ENCODE measurements around the gene ZC3HAV1. TPM values are rescaled to one million over a fixed set of nuclear protein-coding genes. Genes with fewer than 3 reads are reported as not detected.

ZC3HAV1 gene
- total and polyA plus RNA-seq, 9 of the 15 experiments (the other 6 are each of a cell fraction or from before 2014, with no cell fraction given): 11.9 to 40.5 (median 23.9) TPM

DNA sequence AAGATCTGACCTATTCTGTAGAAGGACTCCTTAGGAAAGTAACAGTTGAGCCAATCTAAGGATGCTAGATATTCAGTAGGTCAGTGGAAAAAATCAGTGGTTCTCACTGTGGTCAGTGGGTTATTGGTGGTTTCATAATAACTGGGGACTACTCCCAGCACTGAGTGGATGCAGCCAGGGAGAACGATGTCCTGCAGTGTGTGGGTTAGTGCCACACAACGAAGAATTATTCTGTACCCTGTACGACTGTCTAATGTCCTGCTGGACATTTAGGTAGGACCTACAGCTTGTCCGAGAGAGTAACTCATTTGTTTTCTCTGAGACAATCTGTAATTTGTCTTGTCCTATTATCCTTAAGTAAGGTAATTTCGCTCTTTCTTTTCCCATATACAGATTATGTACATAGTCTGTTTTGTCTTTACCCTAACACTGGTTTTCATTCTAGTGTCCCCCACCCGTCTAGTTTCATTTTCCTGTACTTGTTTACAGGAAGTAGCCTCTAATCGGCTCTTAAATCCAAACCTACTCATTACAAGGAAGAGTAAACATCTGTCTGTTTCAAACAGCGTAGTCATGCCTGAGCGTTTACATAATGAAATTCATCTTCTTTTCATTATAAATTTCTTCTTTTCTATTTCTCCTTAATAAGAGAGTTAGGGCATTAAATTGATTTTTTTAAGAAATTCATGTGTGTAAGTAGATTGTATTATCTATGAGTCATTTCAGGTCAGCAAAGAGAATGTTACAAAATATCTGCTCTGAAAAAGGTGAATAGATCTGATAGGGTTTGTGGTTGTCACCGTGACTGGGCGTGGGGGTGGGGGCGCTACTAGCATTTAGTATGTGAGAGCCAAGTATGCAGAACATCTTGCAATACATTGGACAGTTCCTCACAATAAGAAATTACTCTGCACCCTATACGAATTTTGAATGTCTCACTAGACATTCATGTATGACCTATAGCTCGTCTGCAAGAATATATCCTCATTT is 65.4 kb downstream of the ZC3HAV1 start (continued):
- TF ChIP-seq ZNF23 (CRISPR knock-in tag; IDR thresholded peaks at IDR 0.05) (no peak), KLF13 (tag; IDR thresholded peaks at IDR 0.05; ENCODE audit: borderline replicate concordance, low read depth) (no peak), RBM14 (IDR thresholded peaks at IDR 0.05; ENCODE audit: borderline replicate concordance, insufficient read depth, low read depth, low read length) (no peak), ZNF41 (CRISPR knock-in tag; conservative IDR thresholded peaks at IDR 0.05) (no peak), ELF4 (CRISPR knock-in tag; IDR thresholded peaks at IDR 0.05) (no peak), GABPB2 (CRISPR knock-in tag; conservative IDR thresholded peaks at IDR 0.05) (no peak), ZNF695 (CRISPR knock-in tag; IDR thresholded peaks at IDR 0.05) (no peak), SMAD2 (IDR thresholded peaks at IDR 0.05; ENCODE audit: low read depth, low read length) (no peak), NR2F6 (CRISPR knock-in tag; IDR thresholded peaks at IDR 0.05) (no peak; the same call in 1 of the 2 replicates), RHOXF2B (CRISPR knock-in tag; conservative IDR thresholded peaks at IDR 0.05) (no peak), CHD2 (IDR thresholded peaks at IDR 0.05; ENCODE audit: low read depth, low read length) (peak; percentile 68)
- TF ChIP-seq, protein P1, sequence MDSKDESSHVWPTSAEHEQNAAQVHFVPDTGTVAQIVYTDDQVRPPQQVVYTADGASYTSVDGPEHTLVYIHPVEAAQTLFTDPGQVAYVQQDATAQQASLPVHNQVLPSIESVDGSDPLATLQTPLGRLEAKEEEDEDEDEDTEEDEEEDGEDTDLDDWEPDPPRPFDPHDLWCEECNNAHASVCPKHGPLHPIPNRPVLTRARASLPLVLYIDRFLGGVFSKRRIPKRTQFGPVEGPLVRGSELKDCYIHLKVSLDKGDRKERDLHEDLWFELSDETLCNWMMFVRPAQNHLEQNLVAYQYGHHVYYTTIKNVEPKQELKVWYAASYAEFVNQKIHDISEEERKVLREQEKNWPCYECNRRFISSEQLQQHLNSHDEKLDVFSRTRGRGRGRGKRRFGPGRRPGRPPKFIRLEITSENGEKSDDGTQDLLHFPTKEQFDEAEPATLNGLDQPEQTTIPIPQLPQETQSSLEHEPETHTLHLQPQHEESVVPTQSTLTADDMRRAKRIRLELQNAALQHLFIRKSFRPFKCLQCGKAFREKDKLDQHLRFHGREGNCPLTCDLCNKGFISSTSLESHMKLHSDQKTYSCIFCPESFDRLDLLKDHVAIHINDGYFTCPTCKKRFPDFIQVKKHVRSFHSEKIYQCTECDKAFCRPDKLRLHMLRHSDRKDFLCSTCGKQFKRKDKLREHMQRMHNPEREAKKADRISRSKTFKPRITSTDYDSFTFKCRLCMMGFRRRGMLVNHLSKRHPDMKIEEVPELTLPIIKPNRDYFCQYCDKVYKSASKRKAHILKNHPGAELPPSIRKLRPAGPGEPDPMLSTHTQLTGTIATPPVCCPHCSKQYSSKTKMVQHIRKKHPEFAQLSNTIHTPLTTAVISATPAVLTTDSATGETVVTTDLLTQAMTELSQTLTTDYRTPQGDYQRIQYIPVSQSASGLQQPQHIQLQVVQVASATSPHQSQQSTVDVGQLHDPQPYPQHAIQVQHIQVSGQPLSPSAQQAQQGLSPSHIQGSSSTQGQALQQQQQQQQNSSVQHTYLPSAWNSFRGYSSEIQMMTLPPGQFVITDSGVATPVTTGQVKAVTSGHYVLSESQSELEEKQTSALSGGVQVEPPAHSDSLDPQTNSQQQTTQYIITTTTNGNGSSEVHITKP (IDR thresholded peaks at IDR 0.05; ENCODE audit: partially characterized antibody): peak; percentile 85
- TF ChIP-seq, protein P2, sequence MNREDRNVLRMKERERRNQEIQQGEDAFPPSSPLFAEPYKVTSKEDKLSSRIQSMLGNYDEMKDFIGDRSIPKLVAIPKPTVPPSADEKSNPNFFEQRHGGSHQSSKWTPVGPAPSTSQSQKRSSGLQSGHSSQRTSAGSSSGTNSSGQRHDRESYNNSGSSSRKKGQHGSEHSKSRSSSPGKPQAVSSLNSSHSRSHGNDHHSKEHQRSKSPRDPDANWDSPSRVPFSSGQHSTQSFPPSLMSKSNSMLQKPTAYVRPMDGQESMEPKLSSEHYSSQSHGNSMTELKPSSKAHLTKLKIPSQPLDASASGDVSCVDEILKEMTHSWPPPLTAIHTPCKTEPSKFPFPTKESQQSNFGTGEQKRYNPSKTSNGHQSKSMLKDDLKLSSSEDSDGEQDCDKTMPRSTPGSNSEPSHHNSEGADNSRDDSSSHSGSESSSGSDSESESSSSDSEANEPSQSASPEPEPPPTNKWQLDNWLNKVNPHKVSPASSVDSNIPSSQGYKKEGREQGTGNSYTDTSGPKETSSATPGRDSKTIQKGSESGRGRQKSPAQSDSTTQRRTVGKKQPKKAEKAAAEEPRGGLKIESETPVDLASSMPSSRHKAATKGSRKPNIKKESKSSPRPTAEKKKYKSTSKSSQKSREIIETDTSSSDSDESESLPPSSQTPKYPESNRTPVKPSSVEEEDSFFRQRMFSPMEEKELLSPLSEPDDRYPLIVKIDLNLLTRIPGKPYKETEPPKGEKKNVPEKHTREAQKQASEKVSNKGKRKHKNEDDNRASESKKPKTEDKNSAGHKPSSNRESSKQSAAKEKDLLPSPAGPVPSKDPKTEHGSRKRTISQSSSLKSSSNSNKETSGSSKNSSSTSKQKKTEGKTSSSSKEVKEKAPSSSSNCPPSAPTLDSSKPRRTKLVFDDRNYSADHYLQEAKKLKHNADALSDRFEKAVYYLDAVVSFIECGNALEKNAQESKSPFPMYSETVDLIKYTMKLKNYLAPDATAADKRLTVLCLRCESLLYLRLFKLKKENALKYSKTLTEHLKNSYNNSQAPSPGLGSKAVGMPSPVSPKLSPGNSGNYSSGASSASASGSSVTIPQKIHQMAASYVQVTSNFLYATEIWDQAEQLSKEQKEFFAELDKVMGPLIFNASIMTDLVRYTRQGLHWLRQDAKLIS (CRISPR knock-in tag; IDR thresholded peaks at IDR 0.05): peak; percentile 49; the same call in 1 of the 2 replicates
- TF ChIP-seq, protein P3, sequence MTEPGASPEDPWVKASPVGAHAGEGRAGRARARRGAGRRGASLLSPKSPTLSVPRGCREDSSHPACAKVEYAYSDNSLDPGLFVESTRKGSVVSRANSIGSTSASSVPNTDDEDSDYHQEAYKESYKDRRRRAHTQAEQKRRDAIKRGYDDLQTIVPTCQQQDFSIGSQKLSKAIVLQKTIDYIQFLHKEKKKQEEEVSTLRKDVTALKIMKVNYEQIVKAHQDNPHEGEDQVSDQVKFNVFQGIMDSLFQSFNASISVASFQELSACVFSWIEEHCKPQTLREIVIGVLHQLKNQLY (CRISPR knock-in tag; conservative IDR thresholded peaks at IDR 0.05): no peak
- TF ChIP-seq, protein P4, sequence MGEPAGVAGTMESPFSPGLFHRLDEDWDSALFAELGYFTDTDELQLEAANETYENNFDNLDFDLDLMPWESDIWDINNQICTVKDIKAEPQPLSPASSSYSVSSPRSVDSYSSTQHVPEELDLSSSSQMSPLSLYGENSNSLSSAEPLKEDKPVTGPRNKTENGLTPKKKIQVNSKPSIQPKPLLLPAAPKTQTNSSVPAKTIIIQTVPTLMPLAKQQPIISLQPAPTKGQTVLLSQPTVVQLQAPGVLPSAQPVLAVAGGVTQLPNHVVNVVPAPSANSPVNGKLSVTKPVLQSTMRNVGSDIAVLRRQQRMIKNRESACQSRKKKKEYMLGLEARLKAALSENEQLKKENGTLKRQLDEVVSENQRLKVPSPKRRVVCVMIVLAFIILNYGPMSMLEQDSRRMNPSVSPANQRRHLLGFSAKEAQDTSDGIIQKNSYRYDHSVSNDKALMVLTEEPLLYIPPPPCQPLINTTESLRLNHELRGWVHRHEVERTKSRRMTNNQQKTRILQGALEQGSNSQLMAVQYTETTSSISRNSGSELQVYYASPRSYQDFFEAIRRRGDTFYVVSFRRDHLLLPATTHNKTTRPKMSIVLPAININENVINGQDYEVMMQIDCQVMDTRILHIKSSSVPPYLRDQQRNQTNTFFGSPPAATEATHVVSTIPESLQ (CRISPR knock-in tag; IDR thresholded peaks at IDR 0.05): peak; percentile 63; the same call in 1 of the 2 replicates

Measured in K562 (cell line).